ENCODE data around the gene TMC4. TPM values are rescaled to one million over a fixed set of nuclear protein-coding genes. Genes with fewer than 3 reads are reported as not detected.

TMC4 gene
- total and polyA plus RNA-seq, 2 donors (not counting 1 experiment from before 2014, with no cell fraction given) = not detected

DNA sequence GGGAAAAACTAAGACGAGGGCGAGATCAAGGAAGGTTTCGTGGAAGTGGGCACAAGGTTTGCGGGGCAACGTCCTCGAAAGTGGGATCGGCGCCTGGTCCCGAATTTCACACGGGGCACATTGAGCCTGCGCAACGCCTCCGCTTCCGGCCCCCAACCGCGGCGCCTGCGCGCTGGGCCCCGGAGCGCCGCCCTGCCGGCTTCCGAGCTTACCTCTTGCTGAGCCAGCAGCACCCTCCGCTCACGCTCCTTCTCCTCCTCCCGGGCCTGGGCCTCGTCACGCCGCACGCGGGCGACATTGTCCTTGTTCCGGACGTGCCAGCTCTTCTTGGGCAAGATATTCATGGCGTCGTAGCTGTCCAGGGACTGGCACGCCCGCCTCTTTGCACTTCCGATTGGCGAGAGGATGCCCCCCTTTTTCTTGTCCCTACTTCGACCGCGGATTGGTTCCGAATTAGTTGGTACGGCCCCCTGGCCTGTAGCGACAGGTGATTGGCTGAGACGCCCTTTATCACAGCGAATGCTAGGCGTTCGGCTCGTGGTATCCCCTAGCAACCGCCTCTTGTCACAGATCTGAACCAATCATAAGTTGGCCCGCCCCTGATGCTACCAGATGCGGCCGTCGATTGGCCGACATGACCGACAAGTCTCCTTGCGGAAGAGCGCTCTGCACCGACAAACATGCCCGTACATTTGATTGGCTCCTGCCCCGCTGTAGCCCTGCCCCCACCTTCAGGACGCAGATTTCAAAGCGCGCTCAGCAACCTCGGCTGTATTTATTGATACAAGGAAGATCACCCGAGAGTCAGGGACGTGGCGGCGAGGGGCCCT lies 13.4 kb downstream of the TMC4 start, which contains the start of gene LENG1:
Gene LENG1 (minus strand): TSS at position 370 of the 830 bp plus-strand sequence. CDS start 26 bp downstream, at position 344.
- TF ChIP-seq EZH2 (IDR thresholded peaks at IDR 0.05; ENCODE audit: borderline replicate concordance, insufficient read depth, low read depth, low read length, poor library complexity, severe bottlenecking) = no peak
- TF ChIP-seq, protein P1, sequence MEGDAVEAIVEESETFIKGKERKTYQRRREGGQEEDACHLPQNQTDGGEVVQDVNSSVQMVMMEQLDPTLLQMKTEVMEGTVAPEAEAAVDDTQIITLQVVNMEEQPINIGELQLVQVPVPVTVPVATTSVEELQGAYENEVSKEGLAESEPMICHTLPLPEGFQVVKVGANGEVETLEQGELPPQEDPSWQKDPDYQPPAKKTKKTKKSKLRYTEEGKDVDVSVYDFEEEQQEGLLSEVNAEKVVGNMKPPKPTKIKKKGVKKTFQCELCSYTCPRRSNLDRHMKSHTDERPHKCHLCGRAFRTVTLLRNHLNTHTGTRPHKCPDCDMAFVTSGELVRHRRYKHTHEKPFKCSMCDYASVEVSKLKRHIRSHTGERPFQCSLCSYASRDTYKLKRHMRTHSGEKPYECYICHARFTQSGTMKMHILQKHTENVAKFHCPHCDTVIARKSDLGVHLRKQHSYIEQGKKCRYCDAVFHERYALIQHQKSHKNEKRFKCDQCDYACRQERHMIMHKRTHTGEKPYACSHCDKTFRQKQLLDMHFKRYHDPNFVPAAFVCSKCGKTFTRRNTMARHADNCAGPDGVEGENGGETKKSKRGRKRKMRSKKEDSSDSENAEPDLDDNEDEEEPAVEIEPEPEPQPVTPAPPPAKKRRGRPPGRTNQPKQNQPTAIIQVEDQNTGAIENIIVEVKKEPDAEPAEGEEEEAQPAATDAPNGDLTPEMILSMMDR (IDR thresholded peaks at IDR 0.05) = peak; percentile 26
- Histone ChIP-seq H3K9me3 (ENCODE audit: control extremely low read depth in 1 of 3, control insufficient read depth in 2 of 3, insufficient read depth in 1 of 3, low read length in 2 of 3) (peaks cover 0 to 5% (median 0%) of the 10 kb centered on the region in 3 donors), H3K4me1 (ENCODE audit: control insufficient read depth in 2 of 2, insufficient read depth in 2 of 2, low read length in 2 of 2) (peaks cover 35 to 48% of the 10 kb centered on the region in 2 donors), H4K20me1 (ENCODE audit: control insufficient read depth, insufficient read depth, low read length, poor library complexity, severe bottlenecking) (peaks cover 40% of the 10 kb centered on the region), H3K27me3 (replicated peaks in 1 of 4; ENCODE audit: control extremely low read depth in 1 of 4, control insufficient read depth in 3 of 4, insufficient read depth in 4 of 4, low read length in 3 of 4) (peaks cover 0 to 6% (median 3%) of the 10 kb centered on the region in 4 experiments), H3K36me3 (replicated peaks in 1 of 2; ENCODE audit: control extremely low read depth in 1 of 2, control insufficient read depth in 1 of 2, extremely low read depth in 1 of 2, insufficient read depth in 2 of 2, low read length in 1 of 2) (peaks cover 2 to 40% of the 10 kb centered on the region in 2 experiments), H2AFZ (ENCODE audit: insufficient read depth, low read depth, low read length, poor library complexity, severe bottlenecking) (peak within 1 kb of the TSS; percentile 98), H3K79me2 (ENCODE audit: control insufficient read depth, insufficient read depth, low read length) (peaks cover 27% of the 10 kb centered on the region), H3K9ac (ENCODE audit: low read length) (peak within 1 kb of the TSS; percentile 89), H3K4me2 (replicated peaks; ENCODE audit: low read depth, low read length, poor library complexity, severe bottlenecking) (peak within 1 kb of the TSS; percentile 97), H3K4me3 (ENCODE audit: control extremely low read depth in 1 of 5, extremely low read depth in 1 of 5, insufficient read depth in 1 of 5, low read depth in 2 of 5, low read length in 4 of 5) (peak within 1 kb of the TSS; percentile 67 to 95 (median 79)), H3K27ac (ENCODE audit: low read length in 2 of 2) (peak within 1 kb of the TSS; percentile 75 to 82)
- Mint-ChIP-seq H3K9me3 (ENCODE audit: insufficient read depth) (no peaks in the 10 kb centered on the region), H3K27me3 (peaks cover 8% of the 10 kb centered on the region), H3K4me3 (peak within 1 kb of the TSS; percentile 100), H3K27ac (peak within 1 kb of the TSS; percentile 100), H3K4me1 (peaks cover 45% of the 10 kb centered on the region)
- ChIA-PET POLR2A (interaction anchor here (1.4 to 2.7 kb wide), 6 partner anchors 22 to 1180 kb away, joined by 3 to 24 read pairs (median 8); partner anchors contain the start of genes CNOT3, KMT5C, MBOAT7 and PRPF31), CTCF (interaction anchor here (0.6 to 1.9 kb wide), 11 partner anchors 8 to 320 kb away, joined by 3 to 8 read pairs (median 5); partner anchors contain the start of genes CNOT3, MBOAT7 and TSEN34)
- peak; percentile 87 for ATAC-seq (ENCODE audit: low read depth)
- intact Hi-C loops (cut with micrococcal nuclease) = loop anchor here (1.0 to 2.0 kb wide), 6 partner anchors 9 to 289 kb away; partner anchors contain the start of genes CNOT3, LENG8, NDUFA3 and PRPF31
- peak; percentile 100 for DNase-seq
- under 1% methylated on average over 71 of the region's 72 CpGs for WGBS (ENCODE audit: insufficient coverage)

All from B cell (primary cell).